GM19193 (cell line): ENCODE data around the gene PHC3.

Source experiments
- POLR2A ChIP-seq: IDR thresholded peaks from 4 replicates; pipeline ENCODE4 v1.6.1; 2011; ENCODE audit not compliant: insufficient read depth, insufficient read length; ENCODE audit errors: extremely low read depth

The PHC3 gene

GRCh38 chr3:170151536-170151935, 30.0 kb downstream of the PHC3 start:
- TF ChIP-seq POLR2A = no peak

GRCh38 chr3:170149016-170149415, 32.5 kb downstream of the PHC3 start:
- no peak for TF ChIP-seq POLR2A

- no peak for TF ChIP-seq POLR2A
Observed at GRCh38 chr3:170145278-170145677, 36.3 kb downstream of the PHC3 start.

- TF ChIP-seq POLR2A = no peak
Observed at GRCh38 chr3:170144437-170144843, 37.1 kb downstream of the PHC3 start.

- TF ChIP-seq POLR2A = no peak
Observed at GRCh38 chr3:170142373-170142772, 39.2 kb downstream of the PHC3 start.

GRCh38 chr3:170137986-170138385, 43.5 kb downstream of the PHC3 start:
- TF ChIP-seq POLR2A = no peak

- no peak for TF ChIP-seq POLR2A
Observed at GRCh38 chr3:170132335-170132734, 49.2 kb downstream of the PHC3 start.

GRCh38 chr3:170130532-170130931, 51.0 kb downstream of the PHC3 start:
- no peak for TF ChIP-seq POLR2A

GRCh38 chr3:170128977-170129431, 52.5 kb downstream of the PHC3 start:
- no peak for TF ChIP-seq POLR2A

GRCh38 chr3:170128259-170128976, 53.1 kb downstream of the PHC3 start:
- no peak for TF ChIP-seq POLR2A

GRCh38 chr3:170117134-170117533, 64.4 kb downstream of the PHC3 start:
- TF ChIP-seq POLR2A = no peak

- TF ChIP-seq POLR2A = no peak
Observed at GRCh38 chr3:170111147-170111771, 70.3 kb downstream of the PHC3 start.

- no peak for TF ChIP-seq POLR2A
Observed at GRCh38 chr3:170109579-170110293, 71.8 kb downstream of the PHC3 start.

GRCh38 chr3:170108955-170109354, 72.6 kb downstream of the PHC3 start:
- no peak for TF ChIP-seq POLR2A

GRCh38 chr3:170107941-170108340, 73.6 kb downstream of the PHC3 start:
- no peak for TF ChIP-seq POLR2A

GRCh38 chr3:170102431-170102830, 79.1 kb downstream of the PHC3 start:
- TF ChIP-seq POLR2A = no peak
